GM12878 (cell line): Measurements from ENCODE around the gene KRT25. TPM values are rescaled to one million over a fixed set of nuclear protein-coding genes. Genes with fewer than 3 reads are reported as not detected.

ENCODE experiments used
- ATAC-seq: fragments of 200-7000 bp; cut with Tn5 transposase; 3 replicates; pipeline ENCODE4 v1.9.1; 2020; ENCODE audit warnings: mild to moderate bottlenecking, moderate library complexity
- BruUV-seq: library from RNA; stranded (reverse); fragments of 400-500 nt; replicated peaks from 2 replicates; lab custom pipeline; 2021; lab: Mats Ljungman, UMichigan
- CTCF ChIA-PET: fragments of 300-600 bp; sonication (Branson Sonifier 250); formaldehyde crosslinking; extraction: SDS; loops from one replicate; lab custom pipeline; 2021; ENCODE audit warnings: inconsistent platforms; lab: Yijun Ruan, JAX
- POLR2A ChIA-PET: fragments of 350-600 bp; formaldehyde crosslinking; extraction: SDS; loops from one replicate; lab custom pipeline; 2021; ENCODE audit warnings: inconsistent platforms; lab: Charles Lee
- RAD21 ChIA-PET: fragments of 300-600 bp; sonication (Branson Sonifier 250); formaldehyde crosslinking; loops from one replicate; lab custom pipeline; 2023; ENCODE audit warnings: antibody characterized with exemption; ENCODE audit not compliant: unreplicated experiment; lab: Charles Lee
- SMC1A ChIA-PET: fragments of 300-600 bp; sonication (Branson Sonifier 250); formaldehyde crosslinking; loops from one replicate; lab custom pipeline; 2023; ENCODE audit not compliant: unreplicated experiment, uncharacterized antibody; lab: Charles Lee
- DNase-seq: peaks from one replicate; pipeline ENCODE4 v3.0.0-alpha.2; 2011; ENCODE audit warnings: low read depth, low spot score
- FAIRE-seq: peaks from 3 replicates; lab custom pipeline; 2011; peaks lifted over from hg19 to GRCh38; lab: Jason Lieb, UNC
- H2AFZ ChIP-seq: 2 replicates; pipeline ENCODE4 v1.6.0; 2011; ENCODE audit warnings: low read depth, low read length, control low read depth; ENCODE audit not compliant: control insufficient read depth
- H3K27ac ChIP-seq: 2 replicates; pipeline ENCODE4 v1.5.1; 2011; ENCODE audit warnings: control low read depth; ENCODE audit not compliant: control insufficient read depth, insufficient read depth
- H3K27me3 ChIP-seq, 2 experiments: replicated peaks in 1 of 2; 2 replicates each; pipeline versions ENCODE4 v1.6.0 to v1.6.1; 2011; ENCODE audit warnings: low read length in 1 of 2; ENCODE audit not compliant: control insufficient read depth in 2 of 2, insufficient read depth in 2 of 2
- H3K36me3 ChIP-seq, 2 experiments: 2 replicates each; pipeline ENCODE4 v1.5.1; 2011; ENCODE audit warnings: low read length in 1 of 2; ENCODE audit not compliant: control insufficient read depth in 2 of 2, insufficient read depth in 2 of 2
- H3K4me1 ChIP-seq: 2 replicates; pipeline ENCODE4 v1.6.1; 2011; ENCODE audit warnings: mild to moderate bottlenecking, low read length, moderate library complexity, mixed read lengths; ENCODE audit not compliant: control insufficient read depth, insufficient read depth
- H3K4me2 ChIP-seq: 2 replicates; pipeline ENCODE4 v1.6.0; 2011; ENCODE audit warnings: control low read depth; ENCODE audit not compliant: control insufficient read depth, insufficient read depth
- H3K4me3 ChIP-seq: fragments of 200-600 bp; sonication (generic); 2 replicates; pipeline ENCODE4 v1.5.1; 2016
- H3K79me2 ChIP-seq: 2 replicates; pipeline ENCODE4 v1.6.0; 2011; ENCODE audit warnings: low read length; ENCODE audit not compliant: control insufficient read depth, insufficient read depth
- H3K9ac ChIP-seq: 2 replicates; pipeline ENCODE4 v1.8.0; 2011; ENCODE audit warnings: low read length, control low read depth, mixed read lengths; ENCODE audit not compliant: control insufficient read depth, insufficient read depth
- H3K9me3 ChIP-seq: replicated peaks from 3 replicates; pipeline ENCODE4 v1.5.1; 2011; ENCODE audit warnings: mild to moderate bottlenecking, low read length; ENCODE audit not compliant: control insufficient read depth, insufficient read depth
- H4K20me1 ChIP-seq: 2 replicates; pipeline ENCODE4 v1.6.0; 2011; ENCODE audit not compliant: control insufficient read depth, insufficient read depth
- CBFB ChIP-seq: IDR thresholded peaks from 2 replicates; pipeline ENCODE4 v1.6.1; 2016; ENCODE audit warnings: antibody characterized with exemption, low read depth
- CHD4 ChIP-seq: fragments of 200-600 bp; sonication (generic); IDR thresholded peaks from 2 replicates; pipeline ENCODE4 v1.6.1; 2016; ENCODE audit warnings: mild to moderate bottlenecking
- CREB1 ChIP-seq: IDR thresholded peaks from 2 replicates; pipeline ENCODE4 v1.6.1; 2012; ENCODE audit warnings: low read depth, mild to moderate bottlenecking, inconsistent platforms
- EP300 ChIP-seq, 2 experiments: fragments of 150-350 bp in 1 of 2; IDR thresholded peaks; 2 replicates each; pipeline ENCODE4 v1.6.1; 2011 to 2012; ENCODE audit warnings: low read depth in 2 of 2, low read length in 2 of 2, borderline replicate concordance in 1 of 2, improper control_type of control experiment in 1 of 2, inconsistent platforms in 1 of 2; ENCODE audit not compliant: control insufficient read depth in 1 of 2
- JUNB ChIP-seq: IDR thresholded peaks from 2 replicates; pipeline ENCODE4 v1.6.1; 2016; ENCODE audit warnings: antibody characterized with exemption, mild to moderate bottlenecking
- MEF2A ChIP-seq: IDR thresholded peaks from 2 replicates; pipeline ENCODE4 v1.6.1; 2011; ENCODE audit warnings: low read depth, mild to moderate bottlenecking, low read length, moderate library complexity; ENCODE audit not compliant: insufficient read depth
- PAX5 ChIP-seq: IDR thresholded peaks from 2 replicates; pipeline ENCODE4 v1.6.1; 2011; ENCODE audit warnings: low read depth, low read length, borderline replicate concordance
- ZNF217 ChIP-seq: fragments of 450-650 bp; IDR thresholded peaks from 2 replicates; pipeline ENCODE4 v1.6.1; 2017; ENCODE audit warnings: antibody characterized with exemption, mild to moderate bottlenecking
- WGBS: methylation state at CpG from one replicate; pipeline ENCODE4 v1.1.6; 2016; ENCODE audit warnings: low lambda C conversion rate; ENCODE audit not compliant: insufficient replicate concordance, insufficient coverage; ENCODE audit errors: missing lambda C conversion rate; 5-methylcytosine and 5-hydroxymethylcytosine counted together
- in situ Hi-C: fragments of 300-500 bp; cut with MboI; formaldehyde crosslinking; loops from 9 replicates; pipeline ENCODE4 v1.14.3; 2018; ENCODE audit warnings: mixed read lengths
- intact Hi-C: fragments of 100-400 bp; cut with micrococcal nuclease; formaldehyde crosslinking; loops from one replicate; pipeline ENCODE4 v1.14.2; 2022; ENCODE audit not compliant: unreplicated experiment
- polyA plus RNA-seq, 11 experiments: library from polyadenylated mRNA; depleted of rRNA in 4 of 11; unstranded in 6 of 11; stranded (reverse) in 5 of 11; fragments of >200 nt; fragmentation: Nextera tagmentation in 4 of 11; fragmentation: Illumina TruSeq in 1 of 11; extraction: Ambion mirVana in 4 of 11; extraction: Trizol in 1 of 11; gene quantifications; 1 replicate in 1 of 11; 2 replicates in 10 of 11; pipeline versions ENCODE4 v1.2.1 to v1.2.3, GENCODE V29; 2011 to 2016; ENCODE audit warnings: inconsistent platforms in 2 of 11, missing spikeins in 2 of 11, low read depth in 1 of 11
- total RNA-seq, 4 experiments: library from RNA; depleted of rRNA in 3 of 4; stranded (reverse); fragments of >200 nt in 3 of 4; fragmentation: Illumina TruSeq in 1 of 4; extraction: Trizol in 1 of 4; gene quantifications; 2 replicates each; pipeline versions ENCODE4 v1.2.1 to v1.2.3, GENCODE V29; 2013 to 2021

Gene KRT25
- total and polyA plus RNA-seq, 10 of the 15 experiments (the other 5 are each of a cell fraction or from before 2014, with no cell fraction given): not detected

DNA sequence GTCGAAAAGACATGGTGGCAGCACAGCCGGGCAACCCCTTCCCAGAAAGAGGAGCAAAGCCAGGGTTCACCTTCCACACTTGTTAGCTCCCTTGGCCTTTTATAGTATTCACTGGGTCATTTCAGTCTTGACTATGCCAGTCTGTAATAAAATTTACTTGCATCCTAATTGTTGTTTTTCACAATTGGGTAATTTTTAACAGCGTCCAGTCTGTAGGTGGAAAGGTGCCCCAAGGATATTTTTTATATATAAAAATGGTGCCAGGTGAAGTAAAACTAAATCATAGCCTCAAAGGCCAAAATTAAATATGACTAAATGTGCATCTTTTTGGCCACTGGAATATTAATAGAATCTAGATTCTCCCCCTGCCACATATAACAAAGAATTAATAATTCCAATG lies 17.0 kb upstream of the KRT25 start, which contains the start of gene KRT26:
Gene KRT26 (minus strand): TSS at position 101 of the 400 bp plus-strand sequence. CDS start 88 bp downstream, at position 13.
- CTCF ChIA-PET: no interaction called here

DNA sequence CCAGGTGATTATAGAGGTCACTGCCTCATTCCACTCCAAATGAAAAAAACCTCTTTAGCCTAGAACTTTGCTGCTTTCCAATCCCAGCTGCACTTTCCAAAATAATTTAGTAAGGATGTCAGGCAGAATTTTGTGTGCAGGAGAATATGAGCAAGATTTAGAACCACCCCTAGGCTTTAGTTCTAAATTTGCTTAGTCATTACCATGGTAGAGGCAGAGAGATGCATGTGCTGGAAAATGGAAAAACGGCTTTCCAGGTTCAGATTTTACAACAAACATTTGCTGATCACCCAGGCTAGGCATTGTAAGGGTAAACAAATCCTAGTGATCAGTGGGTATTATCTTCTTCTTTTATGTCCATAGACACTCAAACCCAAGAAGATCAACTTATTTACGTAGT lies 10.5 kb upstream of the KRT25 start:
- Histone ChIP-seq H3K27ac (no peak overlapping the region), H3K9me3 (peaks cover 4% of the 10 kb centered on the region; the same call in 1 of the 3 replicates), H3K4me2 (no peak overlapping the region), H4K20me1 (no peaks in the 10 kb centered on the region), H3K4me3 (no peak overlapping the region), H2AFZ (no peak overlapping the region), H3K4me1 (no peaks in the 10 kb centered on the region), H3K36me3 (no peaks in the 10 kb centered on the region), H3K79me2 (no peaks in the 10 kb centered on the region), H3K27me3 (peaks cover 0 to 3% of the 10 kb centered on the region in 2 experiments; a peak in 2 of 4 replicates), H3K9ac (no peak overlapping the region)
- DNase-seq (no peak), FAIRE-seq (no peak), ATAC-seq (no peak)
- intact Hi-C loops (no loop called here), in situ Hi-C loops (no loop called here)
- CTCF ChIA-PET: interaction anchor here (0.6 kb wide), 1 partner anchor 17 kb away, joined by 3 read pairs; the partner anchor contains the start of gene KRT27
- RAD21 ChIA-PET: no interaction called here
- 25% methylated on average over 2 of the region's 2 CpGs for WGBS
- no TSS peak for BruUV-seq
- no peak for TF ChIP-seq CREB1
- no peak for TF ChIP-seq CBFB
- TF ChIP-seq EP300 (IDR thresholded peaks at IDR 0.05; ENCODE audit: borderline replicate concordance in 1 of 2, control insufficient read depth in 1 of 2, low read depth in 2 of 2, low read length in 2 of 2): no peak
- no peak for TF ChIP-seq ZNF217
- TF ChIP-seq PAX5: no peak
- TF ChIP-seq MEF2A: no peak
- POLR2A ChIA-PET: no interaction called here
- SMC1A ChIA-PET: no interaction called here

More for the DNA sequence above, 17.0 kb upstream of the KRT25 start, which contains the start of gene KRT26:
- H3K9me3 ChIP-seq: no peaks in the 10 kb centered on the region
- no peaks in the 10 kb centered on the region for H3K4me1 ChIP-seq
- no peak for TF ChIP-seq JUNB
- TF ChIP-seq CHD4: no peak
- H3K9ac ChIP-seq: no peak within 1 kb of the TSS
- H3K4me2 ChIP-seq: no peak within 1 kb of the TSS
- ChIA-PET RAD21 (no interaction called here), SMC1A (no interaction called here), POLR2A (no interaction called here)
- H3K79me2 ChIP-seq: no peaks in the 10 kb centered on the region
- no peaks in the 10 kb centered on the region; a peak in 1 of 4 replicates for H3K27me3 ChIP-seq
- no TSS peak for BruUV-seq
- in situ Hi-C loops (no loop called here), intact Hi-C loops (no loop called here)
- H3K4me3 ChIP-seq: no peak within 1 kb of the TSS
- ATAC-seq (no peak), FAIRE-seq (no peak), DNase-seq (no peak)
- WGBS: 41% methylated on average over 3 of the region's 3 CpGs
- H4K20me1 ChIP-seq: no peaks in the 10 kb centered on the region
- no peaks in the 10 kb centered on the region for H3K36me3 ChIP-seq
- no peak within 1 kb of the TSS for H2AFZ ChIP-seq
- no peak within 1 kb of the TSS for H3K27ac ChIP-seq
